ENCODE data around the gene C1QTNF9.

Gene C1QTNF9

DNA sequence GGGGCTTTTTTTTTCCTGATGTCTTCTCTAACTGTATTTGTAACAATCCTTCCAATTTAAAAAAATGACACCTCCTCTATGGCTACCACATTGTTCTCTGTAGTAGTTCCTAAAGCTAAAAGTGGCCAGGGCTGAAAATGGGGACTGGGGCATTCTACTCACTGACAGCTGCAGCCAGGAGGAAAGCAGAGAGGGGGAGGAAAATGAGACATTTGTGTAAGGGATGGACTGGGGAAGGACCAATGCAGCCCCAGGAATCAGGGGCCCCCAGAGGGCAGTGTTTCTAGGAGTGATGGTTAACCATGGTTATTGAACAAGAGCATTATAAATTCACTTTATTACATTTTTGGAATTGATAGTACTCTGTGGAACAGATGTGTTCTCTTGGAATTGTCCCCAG is 34.3 kb upstream of the C1QTNF9 start:
- Histone ChIP-seq H3K4me3 (ENCODE audit: insufficient read length, low read depth) (no peak overlapping the region), H3K4me1 (ENCODE audit: insufficient read depth, insufficient read length) (peaks cover 7% of the 10 kb centered on the region), H3K36me3 (ENCODE audit: insufficient read depth, insufficient read length, low read length) (peaks cover 4% of the 10 kb centered on the region), H3K9ac (ENCODE audit: insufficient read length, low read depth) (no peak overlapping the region), H3K27me3 (ENCODE audit: insufficient read depth, insufficient read length) (no peaks in the 10 kb centered on the region), H3K9me3 (ENCODE audit: insufficient read depth, low read length) (no peaks in the 10 kb centered on the region)
- DNase-seq (ENCODE audit: low read depth, low spot score) = no peak
- TF ChIP-seq ZNF274 (IDR thresholded peaks at IDR 0.05; ENCODE audit: low read depth, low read length) = no peak
- no peak for TF ChIP-seq YY1 (IDR thresholded peaks at IDR 0.05; ENCODE audit: insufficient read depth, insufficient read length)
- TF ChIP-seq SUZ12 (IDR thresholded peaks at IDR 0.05; ENCODE audit: extremely low read depth, insufficient read depth, insufficient read length) = no peak

DNA sequence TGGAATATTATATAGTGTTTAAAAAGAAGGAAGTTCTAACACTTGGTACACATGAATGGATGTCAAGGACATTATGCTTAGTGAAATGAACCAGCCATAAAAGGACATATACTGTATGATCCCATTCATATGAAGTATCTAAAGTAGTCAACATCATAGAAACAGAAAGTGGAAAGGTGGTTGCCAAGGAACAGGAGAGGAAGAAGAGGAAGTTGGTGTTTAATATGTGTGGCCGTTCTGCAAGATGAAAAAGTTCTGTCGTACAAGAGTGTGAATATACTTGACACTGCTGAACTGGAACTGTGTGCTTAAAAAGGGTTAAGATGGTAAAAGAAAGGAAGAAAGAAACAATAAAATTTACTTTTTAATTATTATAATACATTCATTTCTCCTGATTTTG is 33.1 kb upstream of the C1QTNF9 start:
- Histone ChIP-seq H3K27me3 (ENCODE audit: insufficient read depth, insufficient read length) (no peaks in the 10 kb centered on the region), H3K36me3 (ENCODE audit: insufficient read depth, insufficient read length, low read length) (peaks cover 10% of the 10 kb centered on the region), H3K4me3 (ENCODE audit: insufficient read length, low read depth) (no peak overlapping the region), H3K4me1 (ENCODE audit: insufficient read depth, insufficient read length) (peaks cover 4% of the 10 kb centered on the region), H3K9me3 (ENCODE audit: insufficient read depth, low read length) (no peaks in the 10 kb centered on the region), H3K9ac (ENCODE audit: insufficient read length, low read depth) (no peak overlapping the region)
- TF ChIP-seq ZNF274 (IDR thresholded peaks at IDR 0.05; ENCODE audit: low read depth, low read length) (no peak), SUZ12 (IDR thresholded peaks at IDR 0.05; ENCODE audit: extremely low read depth, insufficient read depth, insufficient read length) (no peak), YY1 (IDR thresholded peaks at IDR 0.05; ENCODE audit: insufficient read depth, insufficient read length) (no peak)
- no peak for DNase-seq (ENCODE audit: low read depth, low spot score)

DNA sequence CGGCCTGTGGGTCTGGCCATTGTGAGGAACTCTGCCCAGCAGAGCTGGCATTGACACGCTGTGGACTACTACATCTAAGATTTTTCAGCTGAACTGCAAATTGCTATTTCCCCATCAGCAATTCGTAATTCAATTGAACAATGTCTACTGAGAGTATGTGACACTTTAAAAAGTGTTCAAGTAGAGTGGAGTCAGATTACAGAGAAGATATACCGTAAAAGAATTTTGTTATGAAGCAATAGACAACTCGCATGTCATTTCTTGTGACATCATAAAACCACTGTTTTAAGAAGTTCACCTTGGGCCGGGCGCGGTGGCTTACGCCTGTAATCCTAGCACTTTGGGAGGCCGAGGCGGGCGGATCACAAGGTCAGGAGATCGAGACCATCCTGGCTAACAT is 32.5 kb upstream of the C1QTNF9 start:
- Histone ChIP-seq H3K27me3 (ENCODE audit: insufficient read depth, insufficient read length) (no peaks in the 10 kb centered on the region), H3K36me3 (ENCODE audit: insufficient read depth, insufficient read length, low read length) (peaks cover 10% of the 10 kb centered on the region), H3K9ac (ENCODE audit: insufficient read length, low read depth) (no peak overlapping the region), H3K4me1 (ENCODE audit: insufficient read depth, insufficient read length) (peaks cover 4% of the 10 kb centered on the region), H3K4me3 (ENCODE audit: insufficient read length, low read depth) (no peak overlapping the region), H3K9me3 (ENCODE audit: insufficient read depth, low read length) (no peaks in the 10 kb centered on the region)
- DNase-seq (ENCODE audit: low read depth, low spot score) = no peak
- TF ChIP-seq SUZ12 (IDR thresholded peaks at IDR 0.05; ENCODE audit: extremely low read depth, insufficient read depth, insufficient read length) (no peak), YY1 (IDR thresholded peaks at IDR 0.05; ENCODE audit: insufficient read depth, insufficient read length) (no peak), ZNF274 (IDR thresholded peaks at IDR 0.05; ENCODE audit: low read depth, low read length) (no peak)

- Histone ChIP-seq H3K9me3 (ENCODE audit: insufficient read depth, low read length) (no peaks in the 10 kb centered on the region), H3K27me3 (ENCODE audit: insufficient read depth, insufficient read length) (no peaks in the 10 kb centered on the region), H3K36me3 (ENCODE audit: insufficient read depth, insufficient read length, low read length) (peaks cover 10% of the 10 kb centered on the region), H3K4me3 (ENCODE audit: insufficient read length, low read depth) (no peak overlapping the region), H3K4me1 (ENCODE audit: insufficient read depth, insufficient read length) (peaks cover 3% of the 10 kb centered on the region), H3K9ac (ENCODE audit: insufficient read length, low read depth) (no peak overlapping the region)
- no peak for TF ChIP-seq SUZ12 (IDR thresholded peaks at IDR 0.05; ENCODE audit: extremely low read depth, insufficient read depth, insufficient read length)
- TF ChIP-seq ZNF274 (IDR thresholded peaks at IDR 0.05; ENCODE audit: low read depth, low read length) = no peak
- no peak for TF ChIP-seq YY1 (IDR thresholded peaks at IDR 0.05; ENCODE audit: insufficient read depth, insufficient read length)
- no peak for DNase-seq (ENCODE audit: low read depth, low spot score)
Observed at GRCh38 chr13:24277761-24278160, 31.6 kb upstream of the C1QTNF9 start.

DNA sequence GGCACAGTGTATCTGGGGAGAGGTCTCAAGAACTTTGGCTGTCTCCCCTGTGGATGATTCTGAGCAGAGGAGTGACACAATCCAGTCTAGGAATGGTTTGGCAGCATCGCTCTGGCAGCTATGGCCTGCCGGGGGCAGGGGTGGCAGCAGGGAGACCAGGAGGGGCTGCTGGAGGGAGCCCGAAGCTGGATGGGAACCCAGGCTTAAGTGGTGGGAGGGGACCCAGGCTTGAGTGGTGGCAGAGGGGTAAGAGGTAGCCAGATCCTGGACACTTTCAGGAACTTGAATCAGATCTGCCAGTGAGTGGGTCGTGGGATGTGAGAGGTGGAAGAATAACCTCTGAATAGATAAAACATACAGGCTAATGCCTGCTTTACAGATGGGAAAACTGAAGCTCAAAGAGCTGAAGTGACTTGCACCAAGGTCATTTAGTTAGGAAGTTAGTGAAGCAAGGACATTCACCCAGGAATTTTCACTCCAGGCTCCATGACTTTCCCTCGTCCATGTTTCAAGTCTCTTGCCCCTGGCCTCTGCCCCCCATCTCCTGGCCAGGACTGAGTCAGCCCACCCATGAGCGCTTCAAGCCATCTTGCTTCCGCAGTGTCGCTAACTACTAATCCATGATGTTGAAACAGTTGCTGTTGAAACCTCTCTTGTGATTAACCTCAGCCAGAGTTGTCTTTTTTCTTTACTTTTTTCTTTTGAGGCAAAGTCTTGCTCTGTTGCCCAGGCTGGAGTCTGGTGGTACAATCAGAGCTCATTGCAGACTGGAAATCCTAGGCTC is 29.9 kb upstream of the C1QTNF9 start:
- H3K4me3 ChIP-seq (ENCODE audit: insufficient read length, low read depth) = no peak overlapping the region
- no peaks in the 10 kb centered on the region for H3K4me1 ChIP-seq (ENCODE audit: insufficient read depth, insufficient read length)
- DNase-seq (ENCODE audit: low read depth, low spot score) = no peak
- no peaks in the 10 kb centered on the region for H3K27me3 ChIP-seq (ENCODE audit: insufficient read depth, insufficient read length)
- peaks cover 17% of the 10 kb centered on the region for H3K36me3 ChIP-seq (ENCODE audit: insufficient read depth, insufficient read length, low read length)
- no peak for TF ChIP-seq YY1 (IDR thresholded peaks at IDR 0.05; ENCODE audit: insufficient read depth, insufficient read length)
- no peaks in the 10 kb centered on the region for H3K9me3 ChIP-seq (ENCODE audit: insufficient read depth, low read length)
- H3K9ac ChIP-seq (ENCODE audit: insufficient read length, low read depth) = no peak overlapping the region

DNA sequence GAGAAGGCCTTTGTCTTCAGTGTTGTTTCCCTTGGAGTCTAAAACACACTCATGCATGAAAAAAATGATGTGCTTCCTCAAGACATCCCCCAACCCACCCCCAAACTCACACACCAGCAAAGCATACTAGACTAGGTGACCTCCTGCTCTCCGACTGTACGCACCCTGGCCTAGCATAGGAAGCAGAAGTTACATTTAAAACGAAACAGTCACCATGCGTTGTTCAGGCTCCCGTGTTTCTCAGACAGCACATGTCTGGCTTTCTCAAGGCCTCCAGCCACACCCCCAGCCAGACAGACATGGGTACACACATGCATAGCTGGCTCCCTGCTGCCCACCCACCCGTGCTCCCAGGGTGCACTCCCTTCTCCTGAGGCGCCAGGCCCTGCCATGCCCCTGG is 28.7 kb upstream of the C1QTNF9 start:
- no peak overlapping the region for H3K9ac ChIP-seq (ENCODE audit: insufficient read length, low read depth)
- no peak for DNase-seq (ENCODE audit: low read depth, low spot score)
- H3K36me3 ChIP-seq (ENCODE audit: insufficient read depth, insufficient read length, low read length) = peaks cover 17% of the 10 kb centered on the region
- no peaks in the 10 kb centered on the region for H3K27me3 ChIP-seq (ENCODE audit: insufficient read depth, insufficient read length)
- H3K4me3 ChIP-seq (ENCODE audit: insufficient read length, low read depth) = no peak overlapping the region
- no peaks in the 10 kb centered on the region for H3K4me1 ChIP-seq (ENCODE audit: insufficient read depth, insufficient read length)
- H3K9me3 ChIP-seq (ENCODE audit: insufficient read depth, low read length) = no peaks in the 10 kb centered on the region
- TF ChIP-seq ZNF274 (IDR thresholded peaks at IDR 0.05; ENCODE audit: low read depth, low read length) (no peak), YY1 (IDR thresholded peaks at IDR 0.05; ENCODE audit: insufficient read depth, insufficient read length) (no peak), SUZ12 (IDR thresholded peaks at IDR 0.05; ENCODE audit: extremely low read depth, insufficient read depth, insufficient read length) (no peak)

GRCh38 chr13:24281188-24282008 is 28.0 kb upstream of the C1QTNF9 start:
- H3K27me3 ChIP-seq (ENCODE audit: insufficient read depth, insufficient read length) = no peaks in the 10 kb centered on the region
- TF ChIP-seq ZNF274 (IDR thresholded peaks at IDR 0.05; ENCODE audit: low read depth, low read length) = no peak
- TF ChIP-seq SUZ12 (IDR thresholded peaks at IDR 0.05; ENCODE audit: extremely low read depth, insufficient read depth, insufficient read length) = no peak
- TF ChIP-seq YY1 (IDR thresholded peaks at IDR 0.05; ENCODE audit: insufficient read depth, insufficient read length) = no peak
- no peaks in the 10 kb centered on the region for H3K4me1 ChIP-seq (ENCODE audit: insufficient read depth, insufficient read length)
- no peaks in the 10 kb centered on the region for H3K9me3 ChIP-seq (ENCODE audit: insufficient read depth, low read length)
- H3K4me3 ChIP-seq (ENCODE audit: insufficient read length, low read depth) = no peak overlapping the region
- DNase-seq (ENCODE audit: low read depth, low spot score) = no peak
- H3K36me3 ChIP-seq (ENCODE audit: insufficient read depth, insufficient read length, low read length) = peaks cover 23% of the 10 kb centered on the region
- no peak overlapping the region for H3K9ac ChIP-seq (ENCODE audit: insufficient read length, low read depth)
